Putamen (tissue), 1 donor: ENCODE results near the gene PTPN2.
"Not testable (repeated sequence)": the region's sequence is repeated elsewhere in the genome, so short reads cannot be mapped to it uniquely, and the experiment has no call there.

Source experiments
- DNase-seq: peaks from one replicate; pipeline ENCODE4 v3.0.0-alpha.2; 2016; ENCODE audit warnings: low spot score

The PTPN2 gene

DNA sequence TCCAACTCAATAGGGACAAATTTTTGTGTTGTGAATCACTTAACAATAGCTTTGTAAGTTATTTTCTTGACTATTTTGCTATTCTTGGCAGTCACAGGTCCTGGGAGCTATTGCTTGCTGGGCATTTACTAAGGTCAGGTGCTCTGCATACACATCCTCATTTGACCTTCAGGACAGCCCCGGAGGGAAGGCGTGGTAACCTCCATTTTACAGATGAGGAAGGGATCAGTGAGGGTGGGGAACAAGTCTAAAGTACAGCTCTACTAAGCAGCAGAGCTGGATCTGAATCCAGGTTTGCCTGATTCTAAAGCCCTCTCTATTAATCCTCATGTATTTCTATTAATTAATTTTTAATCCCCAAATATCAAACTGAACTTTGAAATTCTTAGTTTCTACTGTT lies 58.8 kb downstream of the PTPN2 start:
- no peak for DNase-seq

DNA sequence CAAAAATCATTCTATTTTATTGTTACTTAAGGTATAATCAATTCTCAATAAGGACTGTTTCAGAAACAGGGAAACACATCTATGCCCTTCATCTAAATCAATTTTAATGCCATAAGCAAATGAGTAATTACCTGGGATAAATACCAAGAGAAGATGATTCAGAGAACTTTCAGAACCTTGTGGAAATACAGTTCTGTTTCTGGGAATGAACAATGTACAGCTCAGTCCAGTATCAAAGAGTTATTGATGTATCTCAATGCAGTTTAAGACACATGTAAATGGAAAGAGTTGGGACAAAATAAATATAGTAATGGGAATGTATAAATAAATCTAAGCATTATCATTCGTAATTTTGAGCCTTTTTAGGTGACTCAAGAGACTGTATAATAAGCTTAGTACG lies 60.1 kb downstream of the PTPN2 start:
- DNase-seq = no peak

DNA sequence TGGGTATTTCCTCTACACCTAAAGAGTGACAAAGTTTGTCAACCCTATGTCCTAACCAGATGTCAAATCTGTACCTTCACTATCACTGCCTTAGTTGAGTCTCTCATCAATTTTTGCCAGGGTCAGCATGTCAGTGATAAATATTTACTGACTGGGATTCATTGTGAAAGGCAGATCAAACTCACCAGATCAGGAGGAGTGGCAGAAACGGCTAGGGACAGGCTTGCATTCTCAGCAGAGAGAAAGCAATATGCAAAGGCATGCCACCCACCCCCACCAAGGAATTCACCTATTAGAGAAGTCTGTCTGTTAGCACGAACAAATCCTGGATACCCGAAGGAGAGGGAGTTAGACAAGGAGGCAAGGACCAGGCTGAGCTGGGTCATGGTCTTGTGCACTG lies 62.6 kb downstream of the PTPN2 start:
- DNase-seq = no peak

DNA sequence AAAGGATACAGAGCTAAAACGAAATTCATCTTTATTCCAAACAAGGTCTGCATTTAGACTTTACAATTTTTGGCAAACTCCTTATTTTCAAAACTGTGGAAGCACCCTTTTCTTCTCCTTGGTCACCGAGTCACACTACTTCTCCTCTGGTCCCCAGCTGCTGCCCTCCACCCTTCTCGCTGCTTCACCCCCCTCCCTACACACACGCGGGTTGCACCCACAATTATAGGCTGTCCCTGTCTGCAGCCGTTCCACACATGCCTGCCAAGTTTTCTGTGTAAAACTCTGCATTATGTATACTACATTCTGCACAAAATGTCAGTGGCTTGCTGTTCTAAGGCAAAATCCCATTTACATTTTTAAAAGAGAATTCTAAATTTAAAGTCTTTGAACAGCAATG lies 63.5 kb downstream of the PTPN2 start:
- no peak for DNase-seq

DNA sequence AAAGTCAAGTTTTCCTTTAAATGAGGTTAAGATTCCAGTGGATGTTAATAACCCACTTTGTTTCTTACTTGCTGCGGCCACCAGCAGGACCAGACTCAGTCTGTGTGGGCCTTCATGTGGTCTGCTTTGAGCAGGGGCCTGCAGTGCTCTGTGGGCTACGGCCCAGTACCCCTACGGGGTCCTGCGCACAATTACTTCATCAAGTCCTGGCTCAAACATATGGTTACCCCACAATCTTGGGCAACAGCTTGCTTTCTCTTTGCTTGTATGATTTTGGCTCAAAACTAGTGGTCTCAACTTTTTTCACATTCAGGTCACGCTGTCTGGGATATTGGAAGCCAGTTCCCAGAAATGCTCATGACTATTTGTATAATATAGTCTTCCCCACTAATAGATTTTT lies 64.2 kb downstream of the PTPN2 start:
- no peak for DNase-seq

DNA sequence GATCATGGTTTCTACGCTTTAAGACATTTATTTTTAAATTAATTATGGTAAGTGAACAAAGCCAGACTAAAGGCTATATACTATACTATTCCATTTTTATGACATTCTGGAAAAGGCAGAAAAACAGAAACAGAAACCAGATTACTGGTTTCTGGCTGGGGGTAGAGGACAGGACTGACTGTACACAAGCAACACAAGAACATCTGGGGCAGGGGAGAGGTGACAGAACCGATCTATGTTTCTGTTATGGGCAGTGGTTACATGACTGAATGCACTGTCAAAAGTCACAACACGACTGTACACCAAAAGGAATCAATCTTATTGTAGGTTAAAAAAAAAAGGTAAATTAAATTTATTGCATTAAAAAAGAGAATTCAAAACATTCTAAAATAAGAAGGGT lies 64.7 kb downstream of the PTPN2 start:
- no peak for DNase-seq

DNA sequence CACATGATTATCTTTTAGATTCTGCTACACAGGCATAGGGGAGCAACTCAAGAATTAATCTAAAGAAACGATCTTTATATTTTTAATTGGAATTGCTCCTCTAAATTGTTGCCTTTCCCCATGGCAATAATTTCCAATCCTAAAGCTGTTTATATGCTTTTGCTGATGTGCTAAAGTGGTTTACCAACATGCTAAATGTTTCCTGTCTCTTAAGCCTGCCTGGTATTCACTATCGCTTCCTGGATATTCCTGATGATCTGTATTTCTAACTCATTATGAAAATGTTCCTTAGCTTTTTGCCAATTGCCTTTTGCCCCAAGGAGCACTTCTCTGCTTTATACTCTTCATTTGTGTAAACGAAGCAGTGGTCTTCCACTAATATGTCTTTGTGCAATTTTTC lies 65.8 kb downstream of the PTPN2 start:
- DNase-seq = no peak

DNA sequence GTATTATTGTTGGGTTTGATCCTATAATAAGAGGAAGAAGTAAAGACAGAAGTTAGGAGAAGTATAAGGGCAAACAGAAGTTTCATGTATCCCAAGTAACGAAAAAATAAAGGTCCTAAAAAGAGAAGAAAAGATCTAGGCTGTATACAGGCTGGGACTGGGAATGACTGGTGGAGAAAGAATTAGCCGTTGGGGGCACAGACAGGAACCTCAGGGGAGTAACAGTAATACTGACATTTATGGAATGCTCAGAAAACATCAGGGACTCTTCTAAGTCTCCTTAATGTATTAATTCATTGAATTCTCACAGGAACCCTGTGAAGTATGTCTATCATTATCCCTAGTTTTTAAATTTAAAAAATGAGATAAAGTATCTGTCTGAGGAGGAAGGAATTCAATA lies 67.6 kb downstream of the PTPN2 start:
- no peak for DNase-seq

DNA sequence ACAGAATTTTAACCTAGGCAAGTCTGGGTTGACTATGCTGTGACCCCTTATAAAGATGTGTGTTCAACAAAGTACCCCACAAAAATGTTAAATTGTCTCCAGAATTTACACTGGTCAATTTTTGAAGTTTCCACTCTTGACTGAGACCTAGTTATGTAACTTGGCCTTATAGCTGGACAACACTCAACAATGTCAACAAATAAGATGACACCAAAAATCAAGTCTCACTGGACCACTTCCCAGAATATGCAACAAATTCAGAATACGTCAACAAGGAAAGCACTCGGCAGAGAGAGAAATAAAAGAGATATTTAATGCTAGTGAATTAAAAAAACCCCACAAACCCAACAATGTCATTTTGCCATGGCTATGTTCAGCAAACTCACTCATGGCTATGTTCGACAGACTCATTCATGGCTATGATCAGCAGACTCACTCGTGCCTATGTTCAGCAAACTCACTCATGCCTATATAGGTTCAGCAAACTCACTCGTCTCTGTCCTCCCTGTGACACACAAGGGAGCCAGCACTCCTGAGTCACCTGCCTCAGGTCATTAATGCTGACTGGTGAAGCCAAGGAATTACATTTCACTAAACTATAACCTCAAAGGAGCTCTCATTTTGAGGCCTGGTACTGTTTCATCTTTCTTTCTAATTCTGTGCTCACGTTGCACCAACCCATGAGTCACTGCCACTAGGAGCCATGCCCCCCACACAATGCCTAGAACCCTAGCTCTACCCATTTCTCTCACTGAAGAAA lies 72.7 kb downstream of the PTPN2 start:
- DNase-seq = no peak

DNA sequence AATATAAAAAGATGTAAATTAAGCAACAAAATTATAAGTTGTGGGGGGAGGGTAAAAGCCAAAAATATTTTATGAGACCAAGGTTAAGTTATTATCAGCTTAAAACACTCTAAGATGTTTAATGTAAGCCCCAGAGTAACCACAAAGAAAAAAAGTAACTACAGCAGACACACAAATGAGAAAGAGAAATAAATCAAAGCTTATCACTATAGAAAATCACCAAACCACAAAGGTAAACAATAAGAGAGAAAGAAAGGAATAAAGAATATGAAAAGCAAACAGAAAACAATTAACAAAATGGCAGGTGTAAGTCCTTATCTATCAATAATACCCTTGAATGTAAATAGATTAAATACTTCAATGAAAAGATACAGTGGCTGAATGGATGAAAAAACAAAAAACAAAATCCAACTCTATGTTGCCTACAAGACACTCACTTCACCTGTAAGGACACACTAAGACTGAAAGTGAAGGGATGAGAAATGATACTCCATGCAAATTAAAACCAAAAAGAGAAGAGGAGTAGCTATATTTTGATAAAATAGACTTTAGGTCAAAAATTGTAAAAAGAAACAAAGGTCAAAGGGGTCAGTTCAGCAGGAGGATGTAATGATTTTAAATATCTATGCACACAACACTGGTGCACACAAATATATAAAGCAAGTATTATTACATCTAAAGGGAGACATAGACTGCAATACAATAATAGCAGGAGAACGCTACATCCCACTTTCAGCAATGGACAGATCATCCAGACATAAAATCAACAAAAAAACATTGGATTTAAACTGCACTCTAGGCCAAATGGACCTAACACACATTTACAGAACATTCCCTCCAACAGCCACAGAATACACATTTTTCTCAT lies 80.7 kb downstream of the PTPN2 start:
- no peak for DNase-seq

DNA sequence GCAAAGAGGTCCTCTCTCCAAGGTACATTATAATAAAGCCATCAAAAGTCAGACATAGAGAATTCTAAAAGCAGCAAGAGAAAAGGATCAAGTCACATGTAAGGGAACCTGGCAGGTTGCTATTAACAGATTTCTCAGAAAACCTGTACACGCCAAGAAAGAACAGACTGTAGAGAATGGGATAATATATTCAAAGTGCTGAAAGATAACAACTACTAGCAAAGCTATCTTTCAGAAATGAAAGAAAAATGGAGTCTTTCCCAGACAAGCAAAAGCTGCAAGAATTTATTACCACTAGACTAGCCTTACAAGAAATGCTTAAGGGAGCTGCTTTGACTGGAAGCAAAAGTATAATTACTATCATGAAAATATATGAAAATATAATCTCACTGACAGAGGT lies 81.5 kb downstream of the PTPN2 start:
- no peak for DNase-seq

DNA sequence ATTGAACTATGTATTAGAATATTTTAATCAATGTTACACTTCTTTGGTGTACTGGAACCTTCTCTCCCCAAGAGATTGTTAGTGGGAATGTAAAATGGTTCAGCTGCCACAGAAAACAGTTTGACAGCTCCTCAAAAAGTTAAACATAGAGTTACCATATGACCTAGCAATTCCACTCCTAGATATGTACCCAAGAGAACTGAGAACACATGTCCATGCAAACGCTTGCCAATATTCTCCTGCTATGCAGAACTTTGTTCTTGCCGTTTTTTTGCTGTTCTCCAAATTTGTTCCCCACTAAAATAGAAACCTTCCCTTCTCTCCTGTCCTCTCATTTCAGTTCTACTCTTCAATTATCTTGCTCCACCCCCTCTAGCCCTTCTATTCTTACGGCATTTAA lies 87.6 kb downstream of the PTPN2 start:
- DNase-seq = no peak

DNA sequence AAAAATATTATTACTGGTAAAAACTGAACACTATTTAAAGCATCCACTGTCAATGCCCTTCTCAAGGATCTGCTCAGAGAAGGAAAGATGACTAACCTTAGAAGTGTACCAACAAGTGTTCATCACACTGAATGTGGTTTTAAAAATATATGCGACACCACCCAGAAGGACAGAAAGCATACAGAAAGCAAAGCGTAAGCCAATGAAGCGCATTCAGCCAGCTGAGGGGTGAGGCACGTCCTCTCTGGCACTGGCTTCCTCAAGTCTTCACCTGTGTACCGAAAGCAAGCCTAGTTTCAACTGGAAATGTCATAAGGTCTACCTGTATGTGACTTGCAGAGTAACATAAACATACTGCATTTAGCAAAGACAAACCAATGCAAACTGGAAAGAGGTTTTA lies 92.4 kb downstream of the PTPN2 start:
- DNase-seq = no peak

DNA sequence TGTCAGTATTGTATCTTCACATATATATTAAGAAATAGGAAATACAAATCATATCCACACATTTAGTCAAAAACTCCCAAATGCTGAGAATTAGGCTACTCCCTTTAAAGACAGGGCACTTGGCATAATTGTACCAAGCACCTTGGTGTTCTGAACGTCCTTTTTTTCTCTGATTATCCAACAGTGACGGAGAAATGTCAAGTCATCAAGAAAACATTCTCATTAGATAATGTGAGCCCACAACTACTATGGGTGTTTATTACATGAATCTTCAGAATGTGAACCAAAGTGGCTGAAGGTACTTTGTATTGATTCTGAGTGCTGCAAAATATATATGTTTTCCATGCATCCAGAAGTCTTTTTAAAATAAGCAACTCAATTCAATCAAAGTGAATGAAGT lies 97.4 kb downstream of the PTPN2 start:
- DNase-seq = no peak

DNA sequence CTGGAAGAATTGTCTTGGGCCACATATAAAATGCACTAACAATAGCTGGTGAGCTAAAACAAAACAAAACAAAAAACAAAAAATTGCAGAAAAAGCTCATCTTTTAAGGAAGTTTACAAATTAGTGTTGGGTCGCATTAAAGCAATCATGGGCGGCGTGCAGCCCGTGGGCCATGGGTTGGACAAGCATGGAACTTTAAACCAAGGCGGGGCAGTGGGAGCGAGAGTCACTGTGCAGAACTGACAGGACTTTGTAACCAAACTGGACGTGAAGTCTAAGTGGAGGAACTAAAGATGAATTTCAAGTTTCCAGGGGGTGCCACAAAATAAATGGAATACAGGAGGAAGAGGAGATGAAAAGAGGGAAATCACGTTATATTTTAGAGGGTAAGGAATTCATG lies 100.5 kb downstream of the PTPN2 start:
- DNase-seq = no peak

DNA sequence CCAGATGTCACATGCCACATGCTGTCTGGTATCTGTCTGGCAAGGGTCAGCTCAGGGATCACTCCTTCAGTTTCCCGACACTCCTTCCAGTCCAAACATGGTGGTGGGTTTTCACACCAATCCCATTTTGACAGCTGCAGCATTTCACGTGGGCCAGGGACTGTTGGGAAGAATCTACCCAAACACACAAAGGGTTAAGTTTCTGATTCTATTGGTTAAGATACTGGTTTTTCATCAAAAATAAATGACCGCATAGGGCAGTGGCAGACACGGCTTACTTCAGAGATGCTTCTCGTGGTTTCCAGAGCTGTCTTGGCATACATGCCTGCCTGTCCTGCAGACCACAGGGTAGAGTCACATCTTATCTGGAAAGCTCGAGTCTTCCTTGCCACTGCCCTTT lies 101.5 kb downstream of the PTPN2 start:
- no peak for DNase-seq

DNA sequence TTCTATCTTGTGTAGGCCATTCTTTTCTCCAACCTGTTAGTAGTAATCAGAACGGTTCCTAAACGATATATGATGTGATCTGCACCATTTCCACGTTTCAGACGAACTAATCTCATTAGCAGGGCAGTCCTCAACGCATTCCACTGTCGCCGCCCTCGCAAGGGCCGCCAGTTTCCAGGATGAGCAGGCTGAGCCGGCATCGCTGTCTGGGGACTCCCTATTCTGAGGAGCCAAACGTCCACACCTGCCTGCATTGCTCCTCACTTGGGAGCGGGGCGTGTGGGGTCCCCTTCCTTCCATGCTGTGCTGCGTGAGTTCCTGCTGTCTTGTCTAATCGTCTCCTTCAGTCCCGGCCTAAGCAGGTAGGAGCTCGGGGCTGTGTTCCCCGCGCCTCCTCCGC lies 104.6 kb downstream of the PTPN2 start:
- DNase-seq = no peak

DNA sequence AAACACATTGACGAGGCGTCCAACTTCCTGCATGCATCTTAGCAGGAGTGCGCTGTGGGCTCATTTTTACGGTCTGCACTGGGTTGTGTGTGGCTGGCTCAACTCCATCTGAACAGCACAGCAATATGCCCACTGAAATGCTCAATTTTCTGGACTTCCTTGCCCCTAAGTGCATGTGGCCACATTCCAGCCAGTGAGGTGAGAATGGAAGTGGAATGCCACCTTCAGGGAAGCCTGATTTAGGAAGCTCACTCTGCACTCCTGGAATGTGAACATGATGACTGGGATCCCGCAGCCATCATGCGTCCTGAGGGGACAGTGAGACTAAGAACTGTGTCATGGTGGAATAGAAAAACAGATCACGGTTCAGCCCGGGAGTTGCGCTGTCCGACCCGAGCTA lies 105.0 kb downstream of the PTPN2 start:
- no peak for DNase-seq

DNA sequence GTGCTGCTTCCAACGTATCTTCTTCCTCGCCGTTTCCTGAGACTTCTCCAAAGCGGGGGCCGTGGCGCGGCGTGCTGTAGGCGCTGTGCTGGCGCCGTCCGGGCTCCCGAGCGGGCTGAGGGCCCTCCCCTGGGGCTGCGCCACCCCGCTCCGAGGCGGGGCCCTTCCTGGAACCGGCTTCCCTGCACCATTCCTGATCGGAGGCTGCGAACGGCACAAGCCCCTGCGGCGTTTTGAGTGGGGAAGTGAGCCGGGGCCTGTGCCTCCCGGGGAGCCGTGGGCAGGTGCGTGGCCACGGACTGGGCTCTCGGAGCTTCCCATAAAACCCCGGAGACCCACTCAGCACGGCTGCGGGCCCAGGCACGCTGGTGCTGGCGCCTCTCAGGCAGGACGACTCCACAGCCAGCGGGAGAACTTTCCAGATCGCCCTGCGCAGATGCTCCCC lies 106.5 kb downstream of the PTPN2 start:
- no peak for DNase-seq

DNA sequence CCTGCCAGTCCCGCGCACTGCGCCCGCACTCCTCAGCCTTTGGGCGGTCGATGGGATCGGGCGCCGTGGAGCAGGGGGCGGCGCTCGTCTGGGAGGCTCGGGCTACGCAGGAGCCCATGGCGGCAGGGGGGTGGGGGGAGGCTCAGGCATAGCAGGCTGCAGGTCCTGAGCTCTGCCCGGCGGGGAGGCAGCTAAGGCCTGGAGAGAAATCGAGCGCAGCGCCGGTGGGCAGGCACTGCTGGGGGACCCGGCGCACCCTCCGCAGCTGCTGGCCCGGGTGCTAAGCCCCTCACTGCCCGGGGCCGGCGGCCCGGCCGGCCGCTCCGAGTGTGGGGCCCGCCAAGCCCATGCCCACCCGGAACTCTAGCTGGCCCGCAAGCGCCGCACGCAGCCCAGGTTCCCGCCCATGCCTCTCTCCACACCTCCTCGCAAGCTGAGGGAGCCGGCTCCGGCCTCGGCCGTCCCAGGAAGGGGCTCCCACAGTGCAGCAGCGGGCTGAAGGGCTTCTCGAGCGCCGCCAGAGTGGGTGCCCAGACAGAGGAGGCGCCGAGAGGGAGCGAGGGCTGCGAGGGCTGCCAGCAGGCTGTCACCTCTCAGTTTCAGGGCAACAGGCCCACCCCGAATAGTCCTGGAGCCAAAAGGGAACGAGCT lies 107.1 kb downstream of the PTPN2 start:
- DNase-seq = no peak

DNA sequence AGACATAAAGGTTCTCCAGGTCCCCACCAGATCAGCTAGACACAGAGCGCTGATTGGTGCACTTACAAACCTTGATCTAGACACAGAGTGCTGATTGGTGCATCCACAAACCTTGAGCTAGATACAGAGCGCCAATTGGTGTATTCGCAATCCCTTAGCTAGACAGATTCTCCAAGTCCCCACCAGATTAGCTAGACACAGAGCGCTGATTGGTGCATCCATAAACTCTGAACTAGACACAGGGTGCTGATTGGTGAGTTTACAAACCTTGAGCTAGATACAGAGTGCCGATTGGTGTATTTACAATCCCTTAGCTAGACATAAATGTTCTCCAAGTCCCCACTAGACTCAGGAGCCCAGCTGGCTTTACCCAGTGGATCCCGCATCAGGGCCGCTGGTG lies 107.6 kb downstream of the PTPN2 start:
- DNase-seq = not testable (repeated sequence)

DNA sequence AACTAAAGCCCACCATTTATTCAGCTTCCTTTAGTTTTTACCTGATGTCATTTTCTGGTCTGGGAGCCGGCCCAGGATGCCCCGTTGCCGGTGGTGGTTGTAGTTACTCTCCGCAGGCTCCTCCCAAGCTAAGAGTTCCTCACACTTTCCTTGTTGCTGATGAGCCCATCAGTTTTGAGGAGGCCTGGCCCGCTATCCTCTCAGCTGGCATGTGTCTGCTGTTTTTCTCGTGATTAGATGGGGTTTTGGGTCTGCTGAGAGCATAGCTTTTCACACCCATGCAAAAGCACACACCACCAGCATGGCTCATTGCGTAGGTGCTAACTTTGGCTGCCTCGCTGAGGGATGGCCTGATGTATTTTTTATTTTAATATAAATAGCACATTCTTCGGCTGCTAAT lies 109.1 kb downstream of the PTPN2 start:
- DNase-seq = no peak

DNA sequence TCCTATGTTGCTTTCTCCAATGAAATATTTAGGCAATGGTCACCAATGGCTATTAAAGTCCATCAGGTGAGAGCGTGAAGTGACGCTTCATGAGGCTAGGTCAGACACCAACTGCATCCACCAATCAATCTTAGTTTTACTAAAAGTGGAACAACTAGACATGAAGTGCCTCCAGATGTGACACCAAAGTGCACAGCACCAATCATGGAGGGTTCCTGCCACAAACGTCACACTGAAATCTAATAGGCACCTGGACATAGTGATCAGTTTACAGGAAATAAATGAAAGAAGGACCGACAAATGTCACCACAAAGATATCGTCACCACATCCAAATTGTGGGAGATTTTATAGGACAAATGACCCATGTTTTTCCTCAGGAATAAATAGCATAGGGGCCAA lies 110.7 kb downstream of the PTPN2 start:
- DNase-seq = no peak
